Measurements from ENCODE around the gene FGF1.

Gene FGF1

GRCh38 chr5:142549834-142550233 lies 136.1 kb downstream of the FGF1 start:
- no peak overlapping the region for H3K4me3 ChIP-seq
- no peak overlapping the region for H3K4me2 ChIP-seq
- no peaks in the 10 kb centered on the region for H3K9me3 ChIP-seq
- no peaks in the 10 kb centered on the region for H4K20me1 ChIP-seq
- H3K4me1 ChIP-seq, result peaks cover 26% of the 10 kb centered on the region
- peaks cover 24% of the 10 kb centered on the region for H3K27me3 ChIP-seq
- no peak for TF ChIP-seq Cebpa-rat (IDR thresholded peaks at IDR 0.05)
- H3K27ac ChIP-seq, result no peak overlapping the region
- H3K9ac ChIP-seq, result no peak overlapping the region
- H3K36me3 ChIP-seq, result no peaks in the 10 kb centered on the region

GRCh38 chr5:142548739-142549275 lies 137.1 kb downstream of the FGF1 start:
- no peak overlapping the region for H3K27ac ChIP-seq
- no peaks in the 10 kb centered on the region for H3K9me3 ChIP-seq
- no peak overlapping the region for H3K4me3 ChIP-seq
- H3K4me2 ChIP-seq, result peak overlapping the region; percentile 53
- H4K20me1 ChIP-seq, result no peaks in the 10 kb centered on the region
- H3K27me3 ChIP-seq, result peaks cover 24% of the 10 kb centered on the region
- TF ChIP-seq Cebpa-rat (IDR thresholded peaks at IDR 0.05), result no peak
- H3K36me3 ChIP-seq, result no peaks in the 10 kb centered on the region
- H3K9ac ChIP-seq, result no peak overlapping the region
- peaks cover 26% of the 10 kb centered on the region for H3K4me1 ChIP-seq

- H3K27ac ChIP-seq, result no peak overlapping the region
- peaks cover 24% of the 10 kb centered on the region for H3K27me3 ChIP-seq
These were observed 138.2 kb downstream of the FGF1 start for GRCh38 chr5:142547445-142548380.

GRCh38 chr5:142545650-142546322 lies 140.1 kb downstream of the FGF1 start:
- H4K20me1 ChIP-seq, result no peaks in the 10 kb centered on the region
- no peaks in the 10 kb centered on the region for H3K9me3 ChIP-seq
- no peak overlapping the region for H3K9ac ChIP-seq
- no peaks in the 10 kb centered on the region for H3K36me3 ChIP-seq
- H3K4me1 ChIP-seq, result peaks cover 34% of the 10 kb centered on the region
- no peak overlapping the region for H3K27ac ChIP-seq
- peaks cover 6% of the 10 kb centered on the region for H3K27me3 ChIP-seq
- no peak overlapping the region for H3K4me2 ChIP-seq
- TF ChIP-seq Cebpa-rat (IDR thresholded peaks at IDR 0.05), result no peak
- H3K4me3 ChIP-seq, result no peak overlapping the region

More at GRCh38 chr5:142547445-142548380, 138.2 kb downstream of the FGF1 start:
- Histone ChIP-seq H3K4me2 (peak overlapping the region; percentile 53), H3K4me1 (peaks cover 26% of the 10 kb centered on the region), H4K20me1 (no peaks in the 10 kb centered on the region), H3K9me3 (no peaks in the 10 kb centered on the region), H3K4me3 (no peak overlapping the region), H3K36me3 (no peaks in the 10 kb centered on the region), H3K9ac (no peak overlapping the region)
- TF ChIP-seq Cebpa-rat (IDR thresholded peaks at IDR 0.05), result peak; percentile 72

- H3K9ac ChIP-seq, result no peak overlapping the region
- H3K4me1 ChIP-seq, result peaks cover 39% of the 10 kb centered on the region
- H3K27me3 ChIP-seq, result no peaks in the 10 kb centered on the region
- TF ChIP-seq Cebpa-rat (IDR thresholded peaks at IDR 0.05), result no peak
- no peaks in the 10 kb centered on the region for H3K36me3 ChIP-seq
- no peak overlapping the region for H3K4me3 ChIP-seq
- H4K20me1 ChIP-seq, result no peaks in the 10 kb centered on the region
- no peak overlapping the region for H3K4me2 ChIP-seq
- no peaks in the 10 kb centered on the region for H3K9me3 ChIP-seq
- H3K27ac ChIP-seq, result no peak overlapping the region
These were observed 140.8 kb downstream of the FGF1 start for GRCh38 chr5:142544946-142545649.

GRCh38 chr5:142544071-142544753 lies 141.7 kb downstream of the FGF1 start:
- no peak for TF ChIP-seq Cebpa-rat (IDR thresholded peaks at IDR 0.05)
- no peaks in the 10 kb centered on the region for H3K36me3 ChIP-seq
- H3K27me3 ChIP-seq, result no peaks in the 10 kb centered on the region
- H4K20me1 ChIP-seq, result no peaks in the 10 kb centered on the region
- peaks cover 37% of the 10 kb centered on the region for H3K4me1 ChIP-seq
- no peak overlapping the region for H3K27ac ChIP-seq
- no peak overlapping the region for H3K9ac ChIP-seq
- no peak overlapping the region for H3K4me2 ChIP-seq
- H3K4me3 ChIP-seq, result no peak overlapping the region
- no peaks in the 10 kb centered on the region for H3K9me3 ChIP-seq

- Histone ChIP-seq H3K9me3 (no peaks in the 10 kb centered on the region), H4K20me1 (no peaks in the 10 kb centered on the region), H3K9ac (no peak overlapping the region), H3K4me3 (no peak overlapping the region), H3K4me2 (no peak overlapping the region), H3K27me3 (no peaks in the 10 kb centered on the region), H3K27ac (no peak overlapping the region), H3K4me1 (peaks cover 24% of the 10 kb centered on the region), H3K36me3 (no peaks in the 10 kb centered on the region)
- TF ChIP-seq Cebpa-rat (IDR thresholded peaks at IDR 0.05), result no peak
These were observed 143.0 kb downstream of the FGF1 start for GRCh38 chr5:142542906-142543305.
